WTC11 (cell line): ENCODE data around the gene NFXL1. TPM values are rescaled to one million over a fixed set of nuclear protein-coding genes. Genes with fewer than 3 reads are reported as not detected.

Source experiments
- ATAC-seq: fragments of 200-7000 bp; cut with Tn5 transposase; 2 replicates; pipeline ENCODE4 v1.10.0; 2021; ENCODE audit warnings: mild to moderate bottlenecking, moderate library complexity
- CTCF ChIA-PET: fragments of 300-600 bp; sonication (Branson Sonifier 250); formaldehyde crosslinking; loops from one replicate; lab custom pipeline; 2021; ENCODE audit warnings: antibody characterized with exemption; lab: Charles Lee
- POLR2A ChIA-PET: fragments of 350-600 bp; sonication (Branson Sonifier 250); formaldehyde crosslinking; loops from one replicate; lab custom pipeline; 2021; ENCODE audit warnings: antibody characterized with exemption; lab: Charles Lee
- DNase-seq: peaks from one replicate; pipeline ENCODE4 v3.0.0; 2021; ENCODE audit warnings: low spot score
- H3K27ac Mint-ChIP-seq: 2 replicates; pipeline ENCODE4 v1.8.0; 2021; ENCODE audit warnings: mixed read lengths
- H3K27me3 Mint-ChIP-seq: 2 replicates; pipeline ENCODE4 v1.8.0; 2021; ENCODE audit warnings: low read depth, mild to moderate bottlenecking, moderate library complexity, mixed read lengths
- H3K36me3 Mint-ChIP-seq: 2 replicates; pipeline ENCODE4 v1.8.0; 2021; ENCODE audit warnings: mixed read lengths
- H3K4me1 Mint-ChIP-seq: 2 replicates; pipeline ENCODE4 v1.8.0; 2022; ENCODE audit warnings: mixed read lengths
- H3K4me3 Mint-ChIP-seq: 2 replicates; pipeline ENCODE4 v1.8.0; 2021; ENCODE audit warnings: mild to moderate bottlenecking, moderate library complexity, mixed read lengths
- H3K9me3 Mint-ChIP-seq: 2 replicates; pipeline ENCODE4 v1.8.0; 2021; ENCODE audit warnings: mixed read lengths
- AFF4 ChIP-seq: sonication (generic); formaldehyde crosslinking; IDR thresholded peaks from 2 replicates; pipeline ENCODE4 v1.8.1; 2023; ENCODE audit warnings: mild to moderate bottlenecking, missing genetic modification reagents, borderline replicate concordance
- ATF1 ChIP-seq: sonication (generic); formaldehyde crosslinking; IDR thresholded peaks from 2 replicates; pipeline ENCODE4 v1.8.1; 2023; ENCODE audit warnings: mild to moderate bottlenecking, moderate library complexity, missing genetic modification reagents
- ATF2 ChIP-seq: sonication (generic); formaldehyde crosslinking; IDR thresholded peaks from 2 replicates; pipeline ENCODE4 v1.8.1; 2022; ENCODE audit warnings: low read depth, missing genetic modification reagents, borderline replicate concordance
- ATF3 ChIP-seq: sonication (generic); formaldehyde crosslinking; conservative IDR thresholded peaks from 2 replicates; pipeline ENCODE4 v1.8.1; 2022; ENCODE audit warnings: mild to moderate bottlenecking, missing genetic modification reagents
- CBFB ChIP-seq: sonication (generic); formaldehyde crosslinking; IDR thresholded peaks from 2 replicates; pipeline ENCODE4 v1.8.1; 2022; ENCODE audit warnings: mild to moderate bottlenecking, low read depth, missing genetic modification reagents
- CREB1 ChIP-seq: sonication (generic); formaldehyde crosslinking; IDR thresholded peaks from 2 replicates; pipeline ENCODE4 v1.8.0; 2023; ENCODE audit warnings: mild to moderate bottlenecking, missing genetic modification reagents
- E2F1 ChIP-seq: sonication (generic); formaldehyde crosslinking; IDR thresholded peaks from 2 replicates; pipeline ENCODE4 v1.8.0; 2022; ENCODE audit warnings: mild to moderate bottlenecking, missing genetic modification reagents
- E2F4 ChIP-seq: sonication (generic); formaldehyde crosslinking; IDR thresholded peaks from 2 replicates; pipeline ENCODE4 v1.8.1; 2022; ENCODE audit warnings: low read depth, mild to moderate bottlenecking, moderate library complexity, missing genetic modification reagents, borderline replicate concordance
- EMX1 ChIP-seq: fragments of 250-450 bp; sonication (Bioruptor Pico); IDR thresholded peaks from 2 replicates; pipeline ENCODE4 v1.8.0; 2021; ENCODE audit warnings: mild to moderate bottlenecking
- ERG ChIP-seq: fragments of 250-450 bp; sonication (Bioruptor Pico); IDR thresholded peaks from 2 replicates; pipeline ENCODE4 v1.8.0; 2021; ENCODE audit warnings: mild to moderate bottlenecking
- FOXP4 ChIP-seq: sonication (generic); formaldehyde crosslinking; IDR thresholded peaks from 2 replicates; pipeline ENCODE4 v1.8.0; 2022; ENCODE audit warnings: mild to moderate bottlenecking, missing genetic modification reagents
- IRF1 ChIP-seq: sonication (generic); formaldehyde crosslinking; IDR thresholded peaks from 2 replicates; pipeline ENCODE4 v1.8.0; 2023; ENCODE audit warnings: missing genetic modification reagents
- JAZF1 ChIP-seq: fragments of 250-450 bp; sonication (Bioruptor Pico); IDR thresholded peaks from 2 replicates; pipeline ENCODE4 v1.9.0; 2021; ENCODE audit warnings: moderate library complexity, mild to moderate bottlenecking, inconsistent platforms
- MXD4 ChIP-seq: fragments of 250-450 bp; sonication (Bioruptor Pico); IDR thresholded peaks from 2 replicates; pipeline ENCODE4 v1.8.0; 2021; ENCODE audit warnings: mild to moderate bottlenecking, moderate library complexity, borderline replicate concordance
- SOX15 ChIP-seq: fragments of 250-450 bp; sonication (Bioruptor Pico); IDR thresholded peaks from 2 replicates; pipeline ENCODE4 v1.9.0; 2021; ENCODE audit warnings: mild to moderate bottlenecking
- TEAD1 ChIP-seq: sonication (generic); formaldehyde crosslinking; IDR thresholded peaks from 2 replicates; pipeline ENCODE4 v1.8.0; 2022; ENCODE audit warnings: mild to moderate bottlenecking, missing genetic modification reagents
- ZBTB21 ChIP-seq: sonication (generic); formaldehyde crosslinking; IDR thresholded peaks from 2 replicates; pipeline ENCODE4 v1.8.1; 2023; ENCODE audit warnings: mild to moderate bottlenecking, missing genetic modification reagents, borderline replicate concordance
- ZMAT4 ChIP-seq: fragments of 250-450 bp; sonication (Bioruptor Pico); IDR thresholded peaks from 2 replicates; pipeline ENCODE4 v1.9.0; 2021; ENCODE audit warnings: mild to moderate bottlenecking
- ZNF232 ChIP-seq: sonication (generic); formaldehyde crosslinking; IDR thresholded peaks from 2 replicates; pipeline ENCODE4 v1.8.0; 2022; ENCODE audit warnings: mild to moderate bottlenecking, missing genetic modification reagents
- ZNF396 ChIP-seq: fragments of 250-450 bp; sonication (Bioruptor Pico); IDR thresholded peaks from 2 replicates; pipeline ENCODE4 v1.8.0; 2021; ENCODE audit warnings: mild to moderate bottlenecking, moderate library complexity, borderline replicate concordance
- ZNF425 ChIP-seq: fragments of 250-450 bp; sonication (Bioruptor Pico); conservative IDR thresholded peaks from 2 replicates; pipeline ENCODE4 v1.9.0; 2021; ENCODE audit warnings: mild to moderate bottlenecking
- total RNA-seq: library from RNA; stranded (reverse); gene quantifications from 3 replicates; pipeline ENCODE4 v1.2.3, GENCODE V29; 2021

Gene NFXL1
- total RNA-seq, 1 experiment from 2014 or later: 30.2 TPM

- no peak for TF ChIP-seq SOX15 (CRISPR knock-in tag)
- TF ChIP-seq ATF3 (CRISPR knock-in tag): no peak
- no peak for TF ChIP-seq ATF2
- no peak for TF ChIP-seq ZNF425
- TF ChIP-seq JAZF1 (CRISPR knock-in tag): no peak
- TF ChIP-seq AFF4 (CRISPR knock-in tag): no peak
- no peak for TF ChIP-seq ZBTB21 (CRISPR knock-in tag)
- no peak for TF ChIP-seq IRF1 (CRISPR knock-in tag)
- TF ChIP-seq, all 79 proteins: peak for 0
- no peak for ATAC-seq
- H3K9me3 Mint-ChIP-seq: no peaks in the 10 kb centered on the region
- H3K4me1 Mint-ChIP-seq: no peaks in the 10 kb centered on the region
- no peak for DNase-seq
- H3K4me3 Mint-ChIP-seq: no peak overlapping the region
- no peak overlapping the region for H3K27ac Mint-ChIP-seq
- H3K27me3 Mint-ChIP-seq: no peaks in the 10 kb centered on the region
- CTCF ChIA-PET: no interaction called here
- peaks cover 17% of the 10 kb centered on the region for H3K36me3 Mint-ChIP-seq
- POLR2A ChIA-PET: no interaction called here
These were observed 56.4 kb downstream of the NFXL1 start for GRCh38 chr4:47858006-47858405.

- no peaks in the 10 kb centered on the region for H3K4me1 Mint-ChIP-seq
- DNase-seq (no peak), ATAC-seq (no peak)
- POLR2A ChIA-PET: no interaction called here
- peaks cover 12% of the 10 kb centered on the region; the same call in 1 of the 2 replicates for H3K36me3 Mint-ChIP-seq
- no peak overlapping the region for H3K4me3 Mint-ChIP-seq
- no peaks in the 10 kb centered on the region for H3K27me3 Mint-ChIP-seq
- CTCF ChIA-PET: no interaction called here
- H3K9me3 Mint-ChIP-seq: no peaks in the 10 kb centered on the region
- no peak overlapping the region for H3K27ac Mint-ChIP-seq
- no peak for TF ChIP-seq ATF1 (CRISPR knock-in tag)
- TF ChIP-seq E2F1 (CRISPR knock-in tag): no peak
- TF ChIP-seq E2F4 (CRISPR knock-in tag): no peak
- TF ChIP-seq CREB1 (CRISPR knock-in tag): no peak
- no peak for TF ChIP-seq TEAD1 (CRISPR knock-in tag)
- no peak for TF ChIP-seq EMX1 (CRISPR knock-in tag)
- no peak for TF ChIP-seq ZMAT4 (CRISPR knock-in tag)
- TF ChIP-seq CBFB (CRISPR knock-in tag): no peak
- no peak for TF ChIP-seq MXD4 (CRISPR knock-in tag)
- no peak for TF ChIP-seq ZNF396 (CRISPR knock-in tag)
- TF ChIP-seq FOXP4: no peak
- no peak for TF ChIP-seq ZNF232
- TF ChIP-seq ERG: no peak
These were observed 57.7 kb downstream of the NFXL1 start for GRCh38 chr4:47856713-47857112.
